Activated naive CD4-positive, alpha-beta T cell treated with anti-CD3 and anti-CD28 coated beads, Interleukin-2, amount 50 U/mL, for 24 hours (primary cell): ENCODE measurements around the gene ANKRD12.
A peak's percentile ranks its signal among the peaks of the same experiment; 100 is the strongest.
"Not testable (repeated sequence)": the region's sequence is repeated elsewhere in the genome, so short reads cannot be mapped to it uniquely, and the experiment has no call there.

Source experiments
- H3K27ac Mint-ChIP-seq: one replicate; pipeline ENCODE4 v1.8.0; 2021; ENCODE audit warnings: mild to moderate bottlenecking, mixed read lengths
- H3K27me3 Mint-ChIP-seq: one replicate; pipeline ENCODE4 v1.8.0; 2021; ENCODE audit warnings: mixed read lengths
- H3K36me3 Mint-ChIP-seq: one replicate; pipeline ENCODE4 v1.8.0; 2021; ENCODE audit warnings: mixed read lengths
- H3K4me1 Mint-ChIP-seq: one replicate; pipeline ENCODE4 v1.8.0; 2021; ENCODE audit warnings: mixed read lengths
- H3K4me3 Mint-ChIP-seq: one replicate; pipeline ENCODE4 v1.8.0; 2021; ENCODE audit warnings: mild to moderate bottlenecking, mixed read lengths
- H3K9me3 Mint-ChIP-seq: one replicate; pipeline ENCODE4 v1.8.0; 2021; ENCODE audit warnings: mixed read lengths

Gene ANKRD12

DNA sequence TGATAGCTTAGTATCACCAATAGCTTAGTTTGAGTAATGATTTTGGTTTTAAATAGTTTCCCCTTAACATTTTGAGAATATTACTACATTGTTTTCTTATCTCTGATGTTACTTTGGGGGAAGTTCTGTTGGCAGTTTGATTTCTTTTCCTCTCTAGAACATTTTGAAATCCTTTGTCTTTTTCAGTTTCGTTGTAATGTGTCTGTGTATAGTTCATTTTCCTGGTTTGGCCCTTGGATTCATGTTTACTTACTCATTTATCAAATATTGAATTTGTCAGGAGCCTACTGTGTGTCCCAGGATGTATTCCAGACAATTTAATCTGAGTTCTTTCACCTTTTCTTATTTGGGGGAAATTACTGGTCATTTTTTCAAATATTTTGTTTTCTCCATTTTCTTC lies 16.7 kb downstream of the ANKRD12 start:
- H3K36me3 Mint-ChIP-seq, result peaks cover 6% of the 10 kb centered on the region
- H3K4me3 Mint-ChIP-seq, result peak overlapping the region; percentile 47
- no peaks in the 10 kb centered on the region for H3K9me3 Mint-ChIP-seq
- H3K4me1 Mint-ChIP-seq, result peaks cover 89% of the 10 kb centered on the region
- peak overlapping the region; percentile 52 for H3K27ac Mint-ChIP-seq
- H3K27me3 Mint-ChIP-seq, result no peaks in the 10 kb centered on the region

DNA sequence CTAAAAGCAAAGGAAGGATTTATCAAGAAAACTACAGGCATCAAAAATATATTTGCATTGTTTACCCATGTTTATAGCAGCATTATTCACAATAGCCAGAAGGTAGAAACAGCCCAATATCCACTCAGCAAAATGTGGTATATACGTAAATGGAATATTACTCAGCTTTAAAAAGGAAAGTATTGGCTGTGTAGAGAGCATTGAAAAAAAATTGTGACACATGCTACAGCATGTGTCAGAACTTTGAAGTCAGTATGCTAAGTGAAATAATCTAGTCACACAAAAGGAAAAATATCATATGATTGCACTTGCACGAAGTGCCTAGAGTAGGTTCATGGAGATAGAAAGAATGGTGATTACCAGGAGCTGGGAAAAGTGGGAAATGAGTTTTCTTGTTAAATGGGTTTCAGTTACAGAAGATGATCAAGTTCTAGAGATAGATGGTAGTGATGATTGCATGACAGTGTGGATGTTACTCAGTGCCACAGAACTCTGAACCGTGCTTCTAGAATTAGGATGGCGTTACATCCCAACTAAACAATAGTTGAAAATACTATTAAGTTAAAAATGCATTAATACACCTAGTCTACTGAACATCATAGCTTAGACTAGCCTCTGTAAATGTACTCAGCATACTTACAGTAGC lies 20.1 kb downstream of the ANKRD12 start:
- peaks cover 75% of the 10 kb centered on the region for H3K4me1 Mint-ChIP-seq
- H3K9me3 Mint-ChIP-seq, result no peaks in the 10 kb centered on the region
- no peaks in the 10 kb centered on the region for H3K27me3 Mint-ChIP-seq
- peaks cover 12% of the 10 kb centered on the region for H3K36me3 Mint-ChIP-seq
- H3K27ac Mint-ChIP-seq, result peak overlapping the region; percentile 41
- H3K4me3 Mint-ChIP-seq, result peak overlapping the region; percentile 60

DNA sequence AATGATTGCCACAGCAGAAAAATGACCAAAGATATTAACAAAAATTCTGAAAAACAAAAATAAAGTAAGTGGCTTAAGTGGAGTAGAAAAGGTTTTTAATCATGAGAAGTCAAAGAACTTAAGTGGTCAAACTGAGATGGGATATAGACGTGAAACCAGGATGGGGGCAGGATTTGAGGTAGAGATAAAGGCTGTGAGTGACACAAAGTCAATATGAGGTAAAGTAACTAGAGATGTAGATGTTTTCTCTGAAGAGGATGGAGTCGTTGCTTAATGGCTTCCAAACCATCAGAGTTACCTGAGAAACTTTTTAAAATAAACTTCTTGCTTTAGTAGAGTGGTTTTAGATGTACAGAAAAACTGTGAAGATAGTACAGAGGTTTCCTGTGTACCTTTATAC lies 21.2 kb downstream of the ANKRD12 start:
- H3K4me3 Mint-ChIP-seq, result peak overlapping the region; percentile 11
- H3K27me3 Mint-ChIP-seq, result no peaks in the 10 kb centered on the region
- peaks cover 74% of the 10 kb centered on the region for H3K4me1 Mint-ChIP-seq
- H3K9me3 Mint-ChIP-seq, result no peaks in the 10 kb centered on the region
- H3K36me3 Mint-ChIP-seq, result peaks cover 15% of the 10 kb centered on the region
- H3K27ac Mint-ChIP-seq, result peak overlapping the region; percentile 38

DNA sequence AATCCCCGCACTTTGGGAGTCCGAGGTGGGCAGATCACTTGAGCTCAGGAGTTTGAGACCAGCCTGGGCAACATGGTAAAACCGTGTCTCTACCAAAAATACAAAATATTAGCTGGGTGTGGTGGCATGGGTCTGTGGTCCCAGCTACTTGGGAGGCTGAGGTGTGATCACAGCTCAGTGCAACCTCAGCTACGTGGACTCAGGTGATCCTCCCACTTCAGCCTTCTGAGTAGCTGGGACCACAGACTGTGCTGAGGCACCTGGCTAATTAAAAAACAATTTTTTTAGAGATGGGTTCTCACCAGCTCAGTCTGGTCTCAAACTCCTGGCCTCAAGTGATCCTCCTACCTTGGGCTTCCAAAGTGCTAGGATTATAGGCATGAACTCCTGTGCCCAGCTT lies 23.4 kb downstream of the ANKRD12 start:
- Mint-ChIP-seq H3K36me3 (peaks cover 28% of the 10 kb centered on the region), H3K9me3 (peaks cover 9% of the 10 kb centered on the region), H3K4me1 (peaks cover 72% of the 10 kb centered on the region)

DNA sequence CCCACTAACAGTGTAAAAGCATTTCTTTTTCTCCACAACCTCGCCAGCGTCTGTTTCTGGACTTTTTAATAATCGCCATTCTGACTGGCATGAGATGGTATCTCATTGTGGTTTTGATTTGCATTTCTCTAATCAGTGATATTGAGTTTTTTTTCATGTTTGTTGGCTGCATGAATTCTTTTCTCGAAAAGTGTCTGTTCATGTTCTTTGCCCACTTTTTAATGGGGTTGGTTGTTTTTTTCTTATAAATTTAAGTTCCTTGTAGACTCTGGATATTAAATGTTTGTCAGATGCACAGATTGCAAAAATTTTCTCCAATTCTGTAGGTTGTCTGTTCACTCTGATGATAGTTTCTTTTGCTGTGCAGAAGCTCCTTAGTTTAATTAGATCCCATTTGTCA lies 26.1 kb downstream of the ANKRD12 start:
- not testable (repeated sequence) for H3K27ac Mint-ChIP-seq, H3K4me3 Mint-ChIP-seq, H3K27me3 Mint-ChIP-seq
- Mint-ChIP-seq H3K4me1 (peaks cover 55% of the 10 kb centered on the region), H3K9me3 (peaks cover 12% of the 10 kb centered on the region), H3K36me3 (peaks cover 31% of the 10 kb centered on the region)

More for the DNA sequence above, 23.4 kb downstream of the ANKRD12 start:
- Mint-ChIP-seq H3K27me3 (no peaks in the 10 kb centered on the region), H3K27ac (no peak overlapping the region), H3K4me3 (no peak overlapping the region)

DNA sequence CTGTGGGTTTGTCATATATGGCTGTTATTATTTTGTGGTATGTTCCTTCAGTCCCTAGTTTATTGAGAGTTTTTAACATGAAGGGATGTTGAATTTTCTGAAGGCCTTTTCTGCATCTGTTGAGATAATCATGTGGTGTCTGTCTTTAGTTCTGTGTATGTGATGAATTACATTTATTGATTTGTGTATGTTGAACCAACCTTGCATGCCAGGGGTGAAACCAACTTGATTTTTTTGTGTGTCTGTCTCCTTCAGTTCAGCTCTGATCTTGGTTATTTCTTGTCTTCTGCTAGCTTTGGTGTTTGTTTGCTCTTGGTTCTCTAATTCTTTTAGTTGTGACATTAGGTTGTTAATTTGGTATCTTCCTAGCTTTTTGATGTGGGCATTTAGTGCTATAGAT lies 27.6 kb downstream of the ANKRD12 start:
- Mint-ChIP-seq H3K36me3 (peaks cover 34% of the 10 kb centered on the region), H3K9me3 (peaks cover 12% of the 10 kb centered on the region)
- not testable (repeated sequence) for H3K27me3 Mint-ChIP-seq

DNA sequence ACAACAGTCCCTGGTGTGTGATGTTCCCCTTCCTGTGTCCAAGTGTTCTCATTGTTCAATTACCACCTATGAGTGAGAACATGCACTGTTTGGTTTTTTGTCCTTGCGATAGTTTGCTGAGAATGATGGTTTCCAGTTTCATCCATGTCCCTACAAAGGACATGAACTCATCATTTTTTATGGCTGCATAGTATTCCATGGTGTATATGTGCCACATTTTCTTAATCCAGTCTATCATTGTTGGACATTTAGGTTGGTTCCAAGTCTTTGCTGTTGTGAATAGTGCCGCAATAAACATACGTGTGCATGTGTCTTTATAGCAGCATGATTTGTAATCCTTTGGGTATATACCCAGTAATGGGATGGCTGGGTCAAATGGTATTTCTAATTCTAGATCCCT lies 29.3 kb downstream of the ANKRD12 start:
- Mint-ChIP-seq H3K36me3 (peaks cover 38% of the 10 kb centered on the region), H3K4me1 (peaks cover 64% of the 10 kb centered on the region), H3K9me3 (peaks cover 12% of the 10 kb centered on the region)
- H3K27me3 Mint-ChIP-seq, H3K4me3 Mint-ChIP-seq, H3K27ac Mint-ChIP-seq: not testable (repeated sequence)

More for the DNA sequence above, 27.6 kb downstream of the ANKRD12 start:
- not testable (repeated sequence) for H3K4me3 Mint-ChIP-seq, H3K27ac Mint-ChIP-seq
- peaks cover 56% of the 10 kb centered on the region for H3K4me1 Mint-ChIP-seq

DNA sequence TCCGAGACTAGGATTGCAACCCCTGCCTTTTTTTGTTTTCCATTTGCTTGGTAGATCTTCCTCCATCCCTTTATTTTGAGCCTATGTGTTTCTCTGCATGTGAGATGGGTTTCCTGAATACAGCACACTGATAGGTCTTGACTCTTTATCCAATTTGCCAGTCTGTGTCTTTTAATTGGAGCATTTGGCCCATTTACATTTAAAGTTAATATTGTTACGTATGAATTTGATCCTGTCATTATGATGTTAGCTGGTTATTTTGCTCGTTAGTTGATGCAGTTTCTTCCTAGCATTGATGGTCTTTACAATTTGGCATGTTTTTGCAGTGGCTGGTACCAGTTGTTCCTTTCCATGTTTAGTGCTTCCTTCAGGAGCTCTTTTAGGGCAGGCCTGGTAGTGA lies 32.9 kb downstream of the ANKRD12 start:
- Mint-ChIP-seq H3K27ac (peak overlapping the region; percentile 67), H3K36me3 (peaks cover 30% of the 10 kb centered on the region), H3K4me1 (peaks cover 75% of the 10 kb centered on the region)
- H3K27me3 Mint-ChIP-seq, H3K9me3 Mint-ChIP-seq, H3K4me3 Mint-ChIP-seq: not testable (repeated sequence)

DNA sequence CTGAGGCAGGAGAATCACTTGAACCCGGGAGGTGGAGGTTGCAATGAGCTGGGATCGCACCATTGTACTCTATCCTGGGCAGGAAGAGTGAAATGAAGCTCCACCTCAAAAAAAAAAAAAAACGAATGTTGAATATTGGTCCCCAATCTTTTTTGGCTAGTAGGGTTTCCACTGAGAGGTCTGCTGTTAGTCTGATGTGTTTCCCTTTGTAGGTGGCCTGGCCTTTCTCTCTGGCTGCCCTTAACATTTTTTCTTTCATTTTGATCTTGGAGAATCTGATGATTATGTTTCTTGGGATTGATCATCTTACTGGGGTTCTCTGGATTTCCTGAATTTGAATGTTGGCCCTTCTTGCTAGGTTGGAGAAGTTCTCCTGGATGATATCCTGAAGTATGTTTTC lies 35.3 kb downstream of the ANKRD12 start:
- H3K9me3 Mint-ChIP-seq, H3K27me3 Mint-ChIP-seq: not testable (repeated sequence)
- Mint-ChIP-seq H3K4me3 (peak overlapping the region; percentile 33), H3K36me3 (peaks cover 25% of the 10 kb centered on the region), H3K4me1 (peaks cover 85% of the 10 kb centered on the region), H3K27ac (peak overlapping the region; percentile 1)

DNA sequence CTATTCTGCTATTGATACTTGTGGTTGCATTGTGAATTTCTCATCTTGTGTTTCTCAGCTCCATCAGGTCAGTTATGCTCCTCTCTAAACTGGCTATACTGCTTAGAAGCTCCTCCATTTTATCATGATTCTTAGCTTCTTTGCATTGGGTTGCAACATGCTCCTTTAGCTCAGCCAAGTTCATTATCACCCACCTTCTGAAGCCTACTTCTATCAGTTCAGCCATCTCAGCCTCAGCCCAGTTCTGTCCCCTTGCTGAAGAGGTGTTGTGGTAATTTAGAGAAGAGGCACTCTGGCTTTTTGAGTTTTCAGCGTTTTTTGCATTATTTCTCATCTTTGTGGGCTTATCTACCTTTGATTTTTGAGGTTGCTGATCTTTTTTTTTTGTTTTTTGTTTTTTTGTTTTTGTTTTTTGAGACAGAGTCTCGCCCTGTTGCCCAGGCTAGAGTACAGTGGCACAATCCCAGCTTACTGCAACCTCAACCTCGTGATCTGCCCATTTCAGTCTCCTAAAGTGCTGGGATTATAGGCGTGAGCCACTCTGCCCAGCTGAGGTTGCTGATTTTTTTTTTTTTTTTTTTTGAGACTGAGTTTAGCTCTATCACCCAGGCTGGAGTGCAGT lies 36.0 kb downstream of the ANKRD12 start:
- Mint-ChIP-seq H3K36me3 (peaks cover 25% of the 10 kb centered on the region), H3K4me3 (peak overlapping the region; percentile 33), H3K9me3 (no peaks in the 10 kb centered on the region), H3K4me1 (peaks cover 86% of the 10 kb centered on the region), H3K27ac (peak overlapping the region; percentile 1), H3K27me3 (no peaks in the 10 kb centered on the region)

DNA sequence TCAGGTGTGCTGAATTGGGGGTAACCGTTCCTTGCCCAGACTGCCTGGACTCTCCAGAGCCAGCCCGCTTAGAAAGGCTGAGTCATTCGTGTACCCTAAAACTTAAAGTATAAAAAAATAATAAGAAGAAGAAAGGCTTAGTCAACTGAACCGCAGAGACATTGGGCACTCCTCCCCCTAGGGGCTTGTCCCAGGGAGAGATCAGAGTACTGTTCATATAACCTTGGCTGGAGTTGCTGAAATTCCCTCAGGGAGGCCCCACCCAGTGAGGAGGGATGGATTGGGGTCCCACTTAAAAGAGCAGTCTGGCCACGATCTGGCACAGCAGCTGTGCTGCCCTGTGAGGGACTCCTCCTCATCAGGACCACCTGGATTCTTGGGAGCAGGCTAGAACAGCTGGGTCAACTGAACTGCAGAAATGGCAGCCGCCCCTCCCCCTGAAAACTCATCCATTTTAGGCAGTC lies 37.2 kb downstream of the ANKRD12 start:
- no peak overlapping the region for H3K4me3 Mint-ChIP-seq
- no peak overlapping the region for H3K27ac Mint-ChIP-seq
- peaks cover 85% of the 10 kb centered on the region for H3K4me1 Mint-ChIP-seq
- no peaks in the 10 kb centered on the region for H3K27me3 Mint-ChIP-seq
- H3K36me3 Mint-ChIP-seq, result peaks cover 23% of the 10 kb centered on the region
- no peaks in the 10 kb centered on the region for H3K9me3 Mint-ChIP-seq

DNA sequence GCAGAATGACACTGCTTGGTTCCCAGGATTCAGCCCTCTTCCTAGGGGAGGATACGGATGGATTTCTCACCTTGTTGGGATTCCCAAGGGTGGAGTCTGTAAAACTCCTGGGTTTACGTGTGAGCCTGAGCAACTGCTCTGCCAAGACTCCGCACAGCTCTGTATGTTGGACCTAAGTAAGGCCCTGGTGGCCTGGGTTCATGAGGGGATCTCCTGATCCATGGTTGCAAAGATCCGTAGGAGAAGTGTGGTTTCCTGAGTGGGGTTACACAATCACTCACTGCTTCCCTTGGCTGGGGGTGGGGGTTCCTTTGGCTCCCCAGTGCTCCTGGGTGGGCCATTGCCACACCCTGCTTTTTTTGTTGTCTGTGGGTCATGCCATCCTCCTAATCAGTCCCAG lies 37.7 kb downstream of the ANKRD12 start:
- H3K4me1 Mint-ChIP-seq, result peaks cover 84% of the 10 kb centered on the region
- H3K9me3 Mint-ChIP-seq, result no peaks in the 10 kb centered on the region
- H3K4me3 Mint-ChIP-seq, result no peak overlapping the region
- no peaks in the 10 kb centered on the region for H3K27me3 Mint-ChIP-seq
- H3K36me3 Mint-ChIP-seq, result peaks cover 22% of the 10 kb centered on the region
- H3K27ac Mint-ChIP-seq, result peak overlapping the region; percentile 79

DNA sequence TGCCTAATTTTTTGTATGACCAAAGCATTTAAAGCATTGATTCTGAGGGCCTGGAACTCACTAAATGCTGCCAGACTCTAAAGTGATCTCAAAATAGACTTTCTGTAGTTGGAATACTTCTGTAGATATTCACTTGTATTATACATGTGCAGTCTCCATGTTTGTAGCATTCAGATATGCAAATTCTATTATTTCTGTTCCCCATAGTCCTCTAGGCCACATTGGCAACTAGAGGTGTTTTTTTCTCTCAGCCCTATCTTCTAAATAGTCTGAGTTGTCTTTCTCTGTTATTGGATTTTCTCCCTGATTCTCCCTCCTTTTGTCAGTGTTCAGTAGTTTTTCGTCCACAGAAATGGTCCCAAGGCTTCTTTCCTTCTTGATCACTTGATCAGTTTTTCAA lies 38.5 kb downstream of the ANKRD12 start:
- no peak overlapping the region for H3K4me3 Mint-ChIP-seq
- H3K9me3 Mint-ChIP-seq, result no peaks in the 10 kb centered on the region
- H3K4me1 Mint-ChIP-seq, result peaks cover 86% of the 10 kb centered on the region
- no peaks in the 10 kb centered on the region for H3K27me3 Mint-ChIP-seq
- peak overlapping the region; percentile 25 for H3K27ac Mint-ChIP-seq
- H3K36me3 Mint-ChIP-seq, result peaks cover 22% of the 10 kb centered on the region

DNA sequence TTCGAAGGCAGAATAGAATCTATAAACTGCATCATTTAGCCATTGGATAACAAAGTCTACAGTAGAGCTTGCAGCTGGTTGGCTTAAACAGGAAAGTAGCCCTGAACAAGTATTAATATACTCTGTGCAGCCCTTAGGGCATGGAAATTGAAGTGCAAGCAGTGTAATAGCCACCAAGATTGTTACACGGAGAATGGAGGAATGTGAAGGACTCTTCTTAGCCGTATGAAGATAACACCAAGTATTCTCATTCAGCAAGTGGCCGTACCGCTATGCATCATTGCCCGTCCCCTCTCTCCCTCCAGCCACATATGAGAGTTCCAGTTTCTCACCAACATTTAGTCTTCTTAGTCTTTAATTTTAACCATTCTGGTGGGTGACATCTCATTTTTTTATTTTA lies 40.5 kb downstream of the ANKRD12 start:
- Mint-ChIP-seq H3K36me3 (peaks cover 16% of the 10 kb centered on the region), H3K9me3 (no peaks in the 10 kb centered on the region), H3K4me3 (no peak overlapping the region), H3K4me1 (peaks cover 88% of the 10 kb centered on the region), H3K27me3 (no peaks in the 10 kb centered on the region), H3K27ac (no peak overlapping the region)

DNA sequence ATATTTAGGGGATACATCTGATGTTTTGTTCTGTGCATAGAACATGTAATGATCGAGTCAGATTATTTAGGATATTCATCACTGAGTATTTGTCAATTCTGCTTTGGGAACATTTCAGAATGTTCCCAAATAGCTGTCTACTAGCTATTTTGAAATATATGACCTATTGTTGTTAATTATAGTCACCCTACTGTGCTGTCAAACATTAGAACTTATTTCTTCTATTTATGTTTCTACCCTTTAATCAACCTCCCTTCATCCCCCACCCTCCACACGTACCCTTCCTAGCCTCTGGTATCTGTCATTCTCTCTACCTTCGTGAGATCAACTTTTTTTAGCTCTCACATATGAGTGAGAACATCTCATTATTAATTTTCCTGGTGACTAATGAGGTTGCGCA lies 40.9 kb downstream of the ANKRD12 start:
- Mint-ChIP-seq H3K36me3 (peaks cover 12% of the 10 kb centered on the region), H3K9me3 (no peaks in the 10 kb centered on the region), H3K27me3 (no peaks in the 10 kb centered on the region), H3K4me1 (peaks cover 84% of the 10 kb centered on the region), H3K4me3 (no peak overlapping the region), H3K27ac (peak overlapping the region; percentile 36)

DNA sequence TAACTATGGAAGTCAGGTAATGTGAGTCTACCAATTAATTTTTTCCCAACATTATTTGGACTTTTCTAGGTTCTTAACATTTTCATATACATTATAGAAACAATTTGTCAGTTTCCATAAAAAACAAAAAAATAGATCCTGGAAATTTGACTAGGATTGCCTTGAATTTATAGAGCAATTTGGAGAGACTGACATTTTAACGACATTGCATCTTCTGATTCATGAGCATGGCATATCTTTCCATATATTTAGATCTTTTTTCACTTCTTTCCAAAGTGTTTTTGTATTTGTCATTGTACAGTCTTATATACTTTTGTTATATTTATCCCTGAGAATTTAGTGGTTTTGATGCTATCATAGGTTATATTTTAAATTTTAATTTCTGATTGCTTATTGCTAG lies 42.0 kb downstream of the ANKRD12 start:
- Mint-ChIP-seq H3K36me3 (peaks cover 21% of the 10 kb centered on the region), H3K9me3 (no peaks in the 10 kb centered on the region), H3K4me1 (peaks cover 83% of the 10 kb centered on the region), H3K4me3 (no peak overlapping the region), H3K27me3 (no peaks in the 10 kb centered on the region), H3K27ac (no peak overlapping the region)
